Liver (tissue), 9 donors: Measurements from ENCODE around the gene OPN4. TPM values are rescaled to one million over a fixed set of nuclear protein-coding genes. Genes with fewer than 3 reads are reported as not detected.

Experiments used
- DNase-seq: peaks from one replicate; pipeline ENCODE4 v3.0.0-alpha.2; 2017; ENCODE audit warnings: low spot score
- H3K27ac ChIP-seq, 2 donors: one replicate each; pipeline ENCODE4 v1.7.0; 2013; ENCODE audit warnings: inconsistent platforms in 2 of 2, low read length in 2 of 2, control low read depth in 1 of 2, low read depth in 1 of 2, mild to moderate bottlenecking in 1 of 2
- H3K27me3 ChIP-seq, 4 donors: one replicate each; pipeline versions ENCODE4 v1.6.1 to v1.7.0; 2013; ENCODE audit warnings: low read length in 3 of 4, inconsistent platforms in 1 of 4, mild to moderate bottlenecking in 1 of 4, moderate library complexity in 1 of 4; ENCODE audit not compliant: control insufficient read depth in 4 of 4, insufficient read depth in 4 of 4
- H3K36me3 ChIP-seq, 4 donors: one replicate each; pipeline versions ENCODE4 v1.6.1 to v1.7.0; 2013; ENCODE audit warnings: low read length in 3 of 4, mild to moderate bottlenecking in 3 of 4, low read depth in 1 of 4, moderate library complexity in 1 of 4; ENCODE audit not compliant: control insufficient read depth in 4 of 4, insufficient read depth in 3 of 4
- H3K4me1 ChIP-seq, 4 donors: one replicate each; pipeline versions ENCODE4 v1.6.1 to v1.7.0; 2013; ENCODE audit warnings: low read length in 3 of 4, mild to moderate bottlenecking in 3 of 4, moderate library complexity in 1 of 4; ENCODE audit not compliant: control insufficient read depth in 4 of 4, insufficient read depth in 4 of 4
- H3K4me3 ChIP-seq, 3 donors: one replicate each; pipeline versions ENCODE4 v1.6.1 to v1.7.0; 2013; ENCODE audit warnings: low read length in 3 of 3, control low read depth in 1 of 3, low read depth in 1 of 3, mild to moderate bottlenecking in 1 of 3
- H3K9ac ChIP-seq, 2 donors: one replicate each; pipeline ENCODE4 v1.7.0; 2013; ENCODE audit warnings: low read length in 2 of 2, mild to moderate bottlenecking in 2 of 2, moderate library complexity in 2 of 2, control low read depth in 1 of 2, low read depth in 1 of 2
- H3K9me3 ChIP-seq, 4 donors: one replicate each; pipeline versions ENCODE4 v1.6.1 to v1.7.0; 2013; ENCODE audit warnings: low read length in 3 of 4; ENCODE audit not compliant: control insufficient read depth in 4 of 4
- EGR1 ChIP-seq, 2 donors: IDR thresholded peaks; 2 replicates each; pipeline ENCODE4 v1.6.1; 2016 to 2018; ENCODE audit warnings: antibody characterized with exemption in 2 of 2, low read depth in 2 of 2
- FOXA1 ChIP-seq: IDR thresholded peaks from 2 replicates; pipeline ENCODE4 v1.6.1; 2016; ENCODE audit warnings: antibody characterized with exemption
- FOXA2 ChIP-seq: IDR thresholded peaks from 2 replicates; pipeline ENCODE4 v1.6.1; 2016; ENCODE audit warnings: antibody characterized with exemption
- GABPA ChIP-seq, 2 donors: IDR thresholded peaks in 1 of 2; conservative IDR thresholded peaks in 1 of 2; 2 replicates each; pipeline ENCODE4 v1.6.1; 2016; ENCODE audit warnings: antibody characterized with exemption in 2 of 2, mild to moderate bottlenecking in 1 of 2, moderate library complexity in 1 of 2
- HNF4G ChIP-seq: IDR thresholded peaks from 2 replicates; pipeline ENCODE4 v1.6.1; 2016; ENCODE audit warnings: antibody characterized with exemption
- JUND ChIP-seq, 2 donors: IDR thresholded peaks; 2 replicates each; pipeline ENCODE4 v1.6.1; 2016; ENCODE audit warnings: antibody characterized with exemption in 2 of 2
- NR2F2 ChIP-seq: IDR thresholded peaks from 2 replicates; pipeline ENCODE4 v1.6.1; 2016; ENCODE audit warnings: antibody characterized with exemption
- RAD21 ChIP-seq, 2 donors: IDR thresholded peaks; 2 replicates each; pipeline ENCODE4 v1.6.1; 2016; ENCODE audit warnings: antibody characterized with exemption in 2 of 2, mild to moderate bottlenecking in 2 of 2
- RXRA ChIP-seq, 2 donors: IDR thresholded peaks; 2 replicates each; pipeline ENCODE4 v1.6.1; 2017 to 2018; ENCODE audit warnings: antibody characterized with exemption in 2 of 2, mild to moderate bottlenecking in 1 of 2
- SP1 ChIP-seq: IDR thresholded peaks from 2 replicates; pipeline ENCODE4 v1.6.1; 2018; ENCODE audit warnings: antibody characterized with exemption, mild to moderate bottlenecking
- YY1 ChIP-seq: IDR thresholded peaks from 2 replicates; pipeline ENCODE4 v1.6.1; 2016; ENCODE audit warnings: antibody characterized with exemption, mild to moderate bottlenecking
- ZBTB33 ChIP-seq: IDR thresholded peaks from 2 replicates; pipeline ENCODE4 v1.6.1; 2016; ENCODE audit warnings: antibody characterized with exemption
- WGBS: extraction: QIAGEN DNeasy Blood & Tissue Kit; methylation state at CpG from one replicate; pipeline ENCODE4 v1.1.7; 2013; 5-methylcytosine and 5-hydroxymethylcytosine counted together
- polyA plus RNA-seq, 2 donors: library from polyadenylated mRNA; stranded (reverse) in 1 of 2; unstranded in 1 of 2; fragments of 200-250 nt in 1 of 2; fragments of >200 nt in 1 of 2; fragmentation: Nextera tagmentation in 1 of 2; extraction: Ambion mirVana in 1 of 2; gene quantifications; one replicate each; pipeline versions ENCODE4 v1.2.1 to v1.2.3, GENCODE V29; 2013 to 2015
- total RNA-seq, 2 donors: library from RNA; depleted of rRNA; stranded (reverse); fragments of >200 nt; gene quantifications; one replicate each; pipeline ENCODE4 v1.2.3, GENCODE V29; 2014
- TF ChIP-seq, protein P1 (sequence below): IDR thresholded peaks from 2 replicates; pipeline ENCODE4 v1.6.1; 2016; ENCODE audit warnings: antibody characterized with exemption
- TF ChIP-seq, protein P2 (sequence below): fragments of 150-350 bp; IDR thresholded peaks from 2 replicates; pipeline ENCODE4 v1.5.1; 2017; ENCODE audit warnings: improper control_type of control experiment, low read depth, low read length; ENCODE audit not compliant: missing input control
- TF ChIP-seq, protein P3 (sequence below): IDR thresholded peaks from 2 replicates; pipeline ENCODE4 v1.6.1; 2016; ENCODE audit warnings: antibody characterized with exemption, mild to moderate bottlenecking
- TF ChIP-seq, protein P4 (sequence below): IDR thresholded peaks from 2 replicates; pipeline ENCODE4 v1.6.1; 2016; ENCODE audit warnings: antibody characterized with exemption
- donor health status: healthy.
- donor health status: healthy.
- donor health status: healthy.
- donor health status: healthy.
- donor health status: healthy.

Gene OPN4
- total and polyA plus RNA-seq, 4 donors = not detected

DNA sequence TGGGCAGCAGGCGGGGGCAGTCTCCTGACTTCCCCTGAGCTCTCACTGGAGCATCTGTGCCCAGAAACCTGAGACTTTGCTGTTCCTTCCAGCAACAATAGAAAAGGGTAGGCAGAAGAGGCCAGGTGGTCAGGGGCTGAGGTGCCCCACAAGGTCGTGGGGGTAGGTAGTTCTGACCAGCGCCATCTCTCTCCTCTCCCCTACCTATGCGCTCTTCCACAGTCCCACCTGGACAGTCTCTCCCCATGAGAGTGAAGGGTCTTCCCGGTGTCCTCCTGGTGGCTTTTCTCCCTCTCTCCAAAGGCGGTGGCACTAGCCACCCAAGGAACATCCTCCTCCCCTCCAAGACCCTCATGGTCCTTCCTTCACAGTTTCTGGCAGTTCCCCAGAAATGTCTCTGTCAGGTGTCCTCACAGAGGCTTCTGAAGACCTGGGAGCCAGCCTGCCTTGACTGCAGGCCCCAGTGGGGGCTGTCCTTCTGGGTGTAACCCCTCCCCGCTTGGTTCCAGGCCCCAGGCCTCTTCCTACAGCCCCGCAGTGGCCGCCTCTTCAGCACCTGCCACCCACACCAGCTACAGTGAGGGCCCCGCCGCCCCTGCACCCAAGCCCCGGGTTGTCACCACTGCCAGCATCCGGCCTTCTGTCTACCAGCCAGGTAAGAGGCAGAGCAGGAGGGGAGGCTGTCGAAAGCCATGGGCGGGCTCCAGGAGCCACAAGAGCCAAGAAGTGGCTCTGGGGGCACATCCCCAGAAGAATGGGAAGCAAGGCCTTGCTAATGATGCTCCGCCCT lies 55.2 kb downstream of the OPN4 start:
- no peak for DNase-seq
- H3K27me3 ChIP-seq = no peaks in the 10 kb centered on the region

DNA sequence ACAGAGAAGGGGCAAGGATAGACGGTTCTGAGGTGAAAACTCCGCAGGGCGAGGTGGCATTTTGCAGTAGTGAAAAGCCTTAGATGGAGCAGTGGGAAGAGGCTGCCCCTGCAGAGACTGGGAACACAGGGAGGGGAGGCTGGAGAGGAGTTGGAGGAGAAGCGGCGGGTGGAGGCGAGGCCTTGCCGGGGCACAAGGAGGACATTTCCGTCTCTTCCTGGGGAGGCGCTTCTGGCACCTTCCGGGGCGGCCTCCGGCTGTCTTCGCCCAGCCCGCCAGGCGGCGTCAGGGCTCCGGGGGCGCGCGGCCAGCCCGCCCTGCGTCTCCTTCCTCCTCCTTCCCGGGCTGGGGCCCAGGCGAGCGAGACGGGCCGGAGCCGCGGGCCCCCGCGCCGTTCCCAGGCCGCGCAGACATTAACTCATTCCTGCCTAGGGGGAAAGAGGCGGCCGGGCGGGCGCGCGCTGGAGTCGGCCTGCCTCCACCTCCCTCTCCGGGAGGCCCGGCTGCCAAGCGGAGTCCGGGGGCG lies 56.7 kb downstream of the OPN4 start:
- H3K9ac ChIP-seq = peak overlapping the region; percentile 31 to 56
- peak; percentile 79 for DNase-seq
- peak overlapping the region; percentile 49 to 89 (median 71) for H3K4me3 ChIP-seq
- H3K27me3 ChIP-seq = no peaks in the 10 kb centered on the region
- H3K9me3 ChIP-seq = no peaks in the 10 kb centered on the region
- no peaks in the 10 kb centered on the region for H3K36me3 ChIP-seq
- 6% methylated on average over 46 of the region's 46 CpGs for WGBS
- peak overlapping the region; percentile 49 to 66 for H3K27ac ChIP-seq
- H3K4me1 ChIP-seq = peaks cover 0 to 11% (median 6%) of the 10 kb centered on the region in 4 donors
- TF ChIP-seq SP1 = peak; percentile 11
- TF ChIP-seq RAD21 (IDR thresholded peaks at IDR 0.05) = peak; percentile 73 to 79
- TF ChIP-seq, protein P1, sequence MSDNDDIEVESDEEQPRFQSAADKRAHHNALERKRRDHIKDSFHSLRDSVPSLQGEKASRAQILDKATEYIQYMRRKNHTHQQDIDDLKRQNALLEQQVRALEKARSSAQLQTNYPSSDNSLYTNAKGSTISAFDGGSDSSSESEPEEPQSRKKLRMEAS = no peak
- TF ChIP-seq YY1 = peak; percentile 39
- TF ChIP-seq, protein P2, sequence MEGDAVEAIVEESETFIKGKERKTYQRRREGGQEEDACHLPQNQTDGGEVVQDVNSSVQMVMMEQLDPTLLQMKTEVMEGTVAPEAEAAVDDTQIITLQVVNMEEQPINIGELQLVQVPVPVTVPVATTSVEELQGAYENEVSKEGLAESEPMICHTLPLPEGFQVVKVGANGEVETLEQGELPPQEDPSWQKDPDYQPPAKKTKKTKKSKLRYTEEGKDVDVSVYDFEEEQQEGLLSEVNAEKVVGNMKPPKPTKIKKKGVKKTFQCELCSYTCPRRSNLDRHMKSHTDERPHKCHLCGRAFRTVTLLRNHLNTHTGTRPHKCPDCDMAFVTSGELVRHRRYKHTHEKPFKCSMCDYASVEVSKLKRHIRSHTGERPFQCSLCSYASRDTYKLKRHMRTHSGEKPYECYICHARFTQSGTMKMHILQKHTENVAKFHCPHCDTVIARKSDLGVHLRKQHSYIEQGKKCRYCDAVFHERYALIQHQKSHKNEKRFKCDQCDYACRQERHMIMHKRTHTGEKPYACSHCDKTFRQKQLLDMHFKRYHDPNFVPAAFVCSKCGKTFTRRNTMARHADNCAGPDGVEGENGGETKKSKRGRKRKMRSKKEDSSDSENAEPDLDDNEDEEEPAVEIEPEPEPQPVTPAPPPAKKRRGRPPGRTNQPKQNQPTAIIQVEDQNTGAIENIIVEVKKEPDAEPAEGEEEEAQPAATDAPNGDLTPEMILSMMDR = peak; percentile 77
- TF ChIP-seq ZBTB33 = no peak

More for the DNA sequence above, 55.2 kb downstream of the OPN4 start:
- peaks cover 0 to 11% (median 6%) of the 10 kb centered on the region in 4 donors for H3K4me1 ChIP-seq
- H3K4me3 ChIP-seq = no peak overlapping the region
- no peaks in the 10 kb centered on the region for H3K9me3 ChIP-seq
- 96% methylated on average over 16 of the region's 16 CpGs for WGBS
- no peak overlapping the region for H3K9ac ChIP-seq
- no peak for TF ChIP-seq SP1
- no peak for TF ChIP-seq RXRA (IDR thresholded peaks at IDR 0.05)
- no peak for TF ChIP-seq YY1
- TF ChIP-seq, protein P3, sequence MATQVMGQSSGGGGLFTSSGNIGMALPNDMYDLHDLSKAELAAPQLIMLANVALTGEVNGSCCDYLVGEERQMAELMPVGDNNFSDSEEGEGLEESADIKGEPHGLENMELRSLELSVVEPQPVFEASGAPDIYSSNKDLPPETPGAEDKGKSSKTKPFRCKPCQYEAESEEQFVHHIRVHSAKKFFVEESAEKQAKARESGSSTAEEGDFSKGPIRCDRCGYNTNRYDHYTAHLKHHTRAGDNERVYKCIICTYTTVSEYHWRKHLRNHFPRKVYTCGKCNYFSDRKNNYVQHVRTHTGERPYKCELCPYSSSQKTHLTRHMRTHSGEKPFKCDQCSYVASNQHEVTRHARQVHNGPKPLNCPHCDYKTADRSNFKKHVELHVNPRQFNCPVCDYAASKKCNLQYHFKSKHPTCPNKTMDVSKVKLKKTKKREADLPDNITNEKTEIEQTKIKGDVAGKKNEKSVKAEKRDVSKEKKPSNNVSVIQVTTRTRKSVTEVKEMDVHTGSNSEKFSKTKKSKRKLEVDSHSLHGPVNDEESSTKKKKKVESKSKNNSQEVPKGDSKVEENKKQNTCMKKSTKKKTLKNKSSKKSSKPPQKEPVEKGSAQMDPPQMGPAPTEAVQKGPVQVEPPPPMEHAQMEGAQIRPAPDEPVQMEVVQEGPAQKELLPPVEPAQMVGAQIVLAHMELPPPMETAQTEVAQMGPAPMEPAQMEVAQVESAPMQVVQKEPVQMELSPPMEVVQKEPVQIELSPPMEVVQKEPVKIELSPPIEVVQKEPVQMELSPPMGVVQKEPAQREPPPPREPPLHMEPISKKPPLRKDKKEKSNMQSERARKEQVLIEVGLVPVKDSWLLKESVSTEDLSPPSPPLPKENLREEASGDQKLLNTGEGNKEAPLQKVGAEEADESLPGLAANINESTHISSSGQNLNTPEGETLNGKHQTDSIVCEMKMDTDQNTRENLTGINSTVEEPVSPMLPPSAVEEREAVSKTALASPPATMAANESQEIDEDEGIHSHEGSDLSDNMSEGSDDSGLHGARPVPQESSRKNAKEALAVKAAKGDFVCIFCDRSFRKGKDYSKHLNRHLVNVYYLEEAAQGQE = no peak
- TF ChIP-seq GABPA (IDR thresholded peaks at IDR 0.05 in 1 of 2, conservative IDR thresholded peaks at IDR 0.05 in 1 of 2) = no peak
- no peak for TF ChIP-seq EGR1 (IDR thresholded peaks at IDR 0.05; ENCODE audit: low read depth in 2 of 2)
- TF ChIP-seq NR2F2 = no peak
- TF ChIP-seq ZBTB33 = no peak
- TF ChIP-seq JUND (IDR thresholded peaks at IDR 0.05) = no peak
- TF ChIP-seq FOXA2 = no peak
- TF ChIP-seq HNF4G = no peak
- TF ChIP-seq, protein P4, sequence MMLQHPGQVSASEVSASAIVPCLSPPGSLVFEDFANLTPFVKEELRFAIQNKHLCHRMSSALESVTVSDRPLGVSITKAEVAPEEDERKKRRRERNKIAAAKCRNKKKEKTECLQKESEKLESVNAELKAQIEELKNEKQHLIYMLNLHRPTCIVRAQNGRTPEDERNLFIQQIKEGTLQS = no peak
- TF ChIP-seq FOXA1 = no peak
- no peak for TF ChIP-seq RAD21 (IDR thresholded peaks at IDR 0.05)
- TF ChIP-seq, protein P1 = no peak
- H3K36me3 ChIP-seq = no peaks in the 10 kb centered on the region
- H3K27ac ChIP-seq = no peak overlapping the region
